Activated CD8-positive, alpha-beta memory T cell treated with anti-CD3 and anti-CD28 coated beads, Interleukin-2, amount 50 U/mL, for 48 hours (primary cell): ENCODE results near the gene CMTR1.
A peak's percentile ranks its signal among the peaks of the same experiment; 100 is the strongest.
"Not testable (repeated sequence)": the region's sequence is repeated elsewhere in the genome, so short reads cannot be mapped to it uniquely, and the experiment has no call there.

Experiments used
- DNase-seq: peaks from one replicate; pipeline ENCODE4 v3.0.0-alpha.2; 2020

The CMTR1 gene

DNA sequence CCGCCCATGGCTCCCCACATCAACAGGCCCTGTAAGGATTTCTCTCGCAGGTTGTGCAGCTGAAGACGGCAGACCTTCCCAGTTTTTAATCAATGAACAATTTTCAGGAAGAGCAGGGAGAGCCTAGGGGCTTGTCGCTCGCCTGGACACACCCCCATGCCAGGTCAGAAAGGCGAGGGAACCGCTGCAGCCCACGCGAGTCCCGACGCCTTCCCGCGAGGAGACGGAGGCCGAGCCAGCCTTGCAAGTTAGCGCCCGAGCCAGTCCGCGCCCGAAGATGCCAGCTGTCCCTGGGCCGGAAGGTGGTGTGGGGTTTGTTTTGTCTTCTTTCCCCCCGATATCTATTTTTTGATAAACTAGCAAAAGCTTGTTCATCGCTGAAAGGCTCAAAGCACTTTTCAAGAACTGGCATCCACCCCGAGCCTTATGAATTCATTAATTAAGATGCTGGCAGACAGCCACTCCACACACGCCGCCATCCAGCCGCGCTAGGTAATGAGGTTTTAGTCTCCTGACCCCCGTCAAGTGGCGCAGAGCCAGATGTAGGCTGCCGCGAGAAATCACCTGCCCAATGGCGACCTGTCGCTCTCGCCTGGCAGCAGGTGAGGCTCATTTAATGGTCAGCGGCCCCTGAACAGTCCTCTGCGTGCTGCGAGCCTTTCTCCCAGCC lies 60.1 kb downstream of the CMTR1 start:
- no peak for DNase-seq

DNA sequence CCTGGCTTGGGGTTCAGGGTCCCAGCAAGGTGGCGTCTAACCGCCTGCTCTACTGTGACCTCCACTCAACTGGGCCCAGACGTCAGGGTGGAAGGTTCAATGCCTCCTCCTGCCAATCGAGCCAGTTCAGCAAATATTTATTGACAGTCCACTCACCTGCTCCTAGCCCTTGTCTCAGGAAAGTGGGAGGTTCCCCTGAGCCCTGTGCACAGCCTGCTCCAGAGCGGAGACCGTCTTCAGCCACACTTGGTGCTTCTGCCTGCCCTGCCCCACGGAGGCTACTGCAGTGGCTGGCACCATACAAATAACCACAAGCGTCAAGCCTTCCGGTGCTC lies 60.6 kb downstream of the CMTR1 start:
- DNase-seq, result no peak

DNA sequence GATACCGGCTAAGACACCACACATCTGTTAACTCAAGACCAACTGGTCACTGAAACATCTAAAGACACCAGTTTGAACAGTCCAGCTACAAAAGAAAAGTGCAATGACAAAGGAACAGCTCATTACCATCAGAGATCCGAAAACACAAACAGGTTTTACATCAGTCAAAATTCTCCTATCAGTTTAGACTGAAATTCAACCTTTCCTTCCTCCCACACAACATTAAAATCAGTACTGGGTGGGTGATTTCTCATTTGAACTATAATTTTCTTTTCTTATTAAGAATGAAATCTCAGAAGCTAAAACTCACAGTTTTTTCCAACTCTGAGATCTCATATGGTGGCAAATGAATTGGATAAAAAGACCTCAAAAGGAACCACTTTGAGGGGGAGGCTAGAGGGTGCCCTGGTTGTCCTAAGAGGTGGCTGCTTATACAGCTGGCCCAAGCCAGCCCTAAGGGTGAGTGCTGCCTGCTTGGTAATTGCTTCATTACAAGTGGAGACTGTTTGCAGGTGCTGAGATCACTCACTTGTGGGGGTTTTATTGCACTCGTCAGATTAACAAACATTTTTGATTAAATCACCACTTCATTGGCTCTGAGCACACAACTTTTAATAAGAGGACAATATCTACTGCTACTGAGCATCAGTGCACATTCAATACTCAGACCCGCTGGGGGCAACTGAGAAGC lies 62.4 kb downstream of the CMTR1 start:
- DNase-seq, result no peak

DNA sequence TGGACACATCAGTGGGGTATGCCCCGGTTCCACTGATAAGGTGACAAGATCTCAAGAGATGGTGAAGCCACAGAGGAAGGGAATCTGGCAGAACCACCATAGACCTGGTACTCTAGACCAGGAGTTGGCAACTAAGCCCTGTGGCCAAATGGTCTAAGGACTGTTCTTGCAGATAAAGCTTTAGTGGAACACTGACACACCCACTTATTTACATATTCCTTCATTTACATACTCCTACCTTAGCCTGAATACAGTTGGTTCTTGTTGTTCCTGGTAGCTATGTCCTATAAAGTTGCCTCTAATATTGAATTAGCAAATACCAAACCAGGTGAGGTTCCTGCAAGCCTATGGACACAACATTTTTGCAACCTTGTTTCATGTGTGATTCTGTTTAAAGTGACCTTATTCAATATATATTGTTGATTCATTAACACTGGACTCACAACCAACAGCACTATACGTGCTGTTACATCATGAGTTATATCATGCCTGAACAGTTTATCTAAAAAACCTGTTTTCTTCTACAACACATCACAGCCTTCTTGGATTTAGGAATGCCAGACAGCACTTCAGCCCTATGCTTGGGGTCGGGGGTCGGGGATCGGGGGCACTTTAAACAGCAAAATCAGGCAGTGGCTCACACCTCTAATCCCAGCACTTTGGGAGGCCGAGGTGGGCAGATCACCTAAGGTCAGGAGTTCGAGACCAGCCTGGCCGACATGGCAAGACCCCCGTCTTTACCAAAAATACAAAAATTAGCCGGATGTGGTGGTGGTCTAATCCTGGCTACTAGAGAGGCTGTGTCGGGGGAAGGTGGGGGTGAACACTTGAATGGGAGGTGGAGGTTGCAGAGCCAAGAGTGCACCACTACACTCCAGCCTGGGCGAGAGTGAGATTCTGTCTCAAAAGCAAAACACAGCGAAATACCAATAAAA lies 64.2 kb downstream of the CMTR1 start:
- DNase-seq, result no peak

DNA sequence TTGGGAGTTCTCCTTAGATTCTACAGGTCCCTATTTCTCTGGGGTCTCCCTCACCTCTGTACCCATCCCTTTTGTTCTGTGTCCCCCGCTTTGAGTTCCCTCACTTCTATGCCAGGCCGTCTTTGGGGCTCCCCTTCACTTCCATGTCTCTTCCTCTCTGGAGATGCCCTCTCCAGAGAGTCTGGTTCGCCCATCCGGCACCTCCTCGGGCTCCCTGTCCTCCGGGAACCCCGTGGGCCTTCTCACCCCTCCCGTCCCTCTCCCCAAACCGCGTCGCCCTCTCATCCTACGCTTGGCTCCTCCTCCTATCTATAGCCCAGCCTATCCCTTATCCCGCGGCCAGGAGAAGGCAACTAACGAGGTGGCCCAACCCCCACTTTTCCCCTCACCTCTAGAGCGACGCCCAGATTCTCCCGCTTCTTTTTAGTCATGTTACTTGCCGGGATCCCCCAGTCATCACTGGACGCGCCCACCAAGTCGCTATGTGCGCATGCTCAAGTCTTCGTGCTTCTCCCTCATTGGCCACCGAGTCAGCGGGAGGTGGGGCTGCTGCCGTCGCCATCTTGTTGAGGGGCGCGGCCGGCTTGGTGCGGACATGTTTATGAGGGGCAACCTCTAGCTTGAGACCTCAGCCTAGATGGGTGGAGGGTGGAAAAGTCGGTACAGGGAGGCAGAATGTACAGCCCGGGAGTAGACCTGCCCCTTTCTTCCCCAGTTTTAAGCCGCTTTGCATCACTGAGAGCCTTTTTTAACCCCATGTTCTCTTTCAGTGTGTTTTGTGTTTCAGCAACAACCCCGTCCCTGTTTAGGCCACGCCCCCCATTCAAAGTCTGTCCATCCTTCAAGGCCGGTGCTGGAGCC lies 66.6 kb downstream of the CMTR1 start, which contains the start of gene CCDC167:
CCDC167 (minus strand) TSS at position 461 of the 861 bp plus-strand sequence; CDS start at position 431, 30 bp downstream.
- peak; percentile 97 for DNase-seq

DNA sequence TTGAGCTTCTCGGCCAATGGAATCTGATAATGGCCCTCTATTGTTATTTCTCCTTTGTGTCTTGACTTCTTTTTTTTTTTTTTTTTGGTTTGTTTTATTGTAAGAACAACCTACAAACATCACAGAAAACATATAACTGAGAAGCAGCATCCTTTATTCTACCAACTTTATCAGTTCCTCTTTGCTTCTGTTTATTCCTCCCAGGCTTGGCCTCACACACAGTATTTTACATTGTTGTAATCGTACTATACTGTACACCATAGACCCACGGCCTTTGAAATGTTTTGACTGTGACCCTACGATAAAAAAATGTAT lies 67.2 kb downstream of the CMTR1 start:
- DNase-seq, result no peak

DNA sequence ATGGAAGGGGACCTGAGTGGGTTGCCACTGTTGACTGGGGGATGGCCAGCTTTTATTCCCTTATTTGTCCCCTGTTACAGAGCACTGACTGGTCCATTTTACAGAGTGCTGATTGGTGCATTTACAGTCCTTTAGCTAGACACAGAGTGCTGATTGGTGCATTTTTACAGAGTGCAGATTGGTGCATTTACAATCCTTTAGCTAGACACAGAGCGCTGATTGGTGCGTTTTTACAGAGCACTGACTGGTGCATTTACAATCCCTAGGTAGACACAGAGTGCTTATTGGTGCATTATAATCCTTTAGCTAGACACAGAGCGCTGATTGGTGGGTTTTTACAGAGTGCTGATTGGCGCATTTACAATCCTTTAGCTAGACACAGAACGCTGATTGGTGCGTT lies 67.9 kb downstream of the CMTR1 start:
- DNase-seq, result not testable (repeated sequence)

DNA sequence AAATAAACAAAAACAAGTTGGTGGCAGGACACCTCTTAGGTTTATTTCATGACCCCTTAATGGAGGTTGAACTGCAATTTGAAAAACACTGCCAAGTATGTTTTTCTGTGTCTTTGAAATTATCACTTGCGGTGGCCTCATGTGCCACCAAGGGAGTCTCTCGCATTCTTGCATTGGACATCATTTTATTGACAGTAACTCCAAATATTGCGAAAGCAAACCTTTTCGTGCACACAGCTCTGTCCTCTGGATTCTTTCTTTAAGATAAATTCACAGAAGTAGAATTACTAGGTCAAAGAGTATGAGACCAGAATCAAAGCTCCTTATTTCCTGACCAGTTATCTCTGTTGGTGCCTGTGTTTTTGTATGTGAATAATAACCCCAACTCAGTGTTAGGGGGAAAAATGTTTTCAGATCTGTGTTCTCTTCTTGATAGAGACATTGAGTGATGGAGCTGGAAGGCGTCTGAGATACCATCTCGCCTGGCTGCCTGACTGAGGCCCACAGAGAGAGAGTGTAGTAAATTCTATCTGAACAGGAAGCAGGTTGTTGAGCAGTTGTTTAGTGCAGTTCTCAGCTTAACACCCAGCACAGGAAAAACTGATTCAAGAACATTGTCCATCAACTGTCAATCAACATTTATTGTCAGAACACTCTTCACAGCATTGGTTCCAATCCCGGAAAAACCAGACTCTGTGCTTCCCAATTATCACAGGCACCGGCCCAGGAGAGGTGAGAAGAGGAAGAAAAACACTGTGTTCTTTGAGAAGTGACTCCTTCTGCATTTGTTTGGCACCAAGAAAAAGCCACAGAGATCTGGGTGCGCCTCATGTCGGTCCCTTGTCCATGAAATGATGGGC lies 68.8 kb downstream of the CMTR1 start:
- DNase-seq, result no peak

DNA sequence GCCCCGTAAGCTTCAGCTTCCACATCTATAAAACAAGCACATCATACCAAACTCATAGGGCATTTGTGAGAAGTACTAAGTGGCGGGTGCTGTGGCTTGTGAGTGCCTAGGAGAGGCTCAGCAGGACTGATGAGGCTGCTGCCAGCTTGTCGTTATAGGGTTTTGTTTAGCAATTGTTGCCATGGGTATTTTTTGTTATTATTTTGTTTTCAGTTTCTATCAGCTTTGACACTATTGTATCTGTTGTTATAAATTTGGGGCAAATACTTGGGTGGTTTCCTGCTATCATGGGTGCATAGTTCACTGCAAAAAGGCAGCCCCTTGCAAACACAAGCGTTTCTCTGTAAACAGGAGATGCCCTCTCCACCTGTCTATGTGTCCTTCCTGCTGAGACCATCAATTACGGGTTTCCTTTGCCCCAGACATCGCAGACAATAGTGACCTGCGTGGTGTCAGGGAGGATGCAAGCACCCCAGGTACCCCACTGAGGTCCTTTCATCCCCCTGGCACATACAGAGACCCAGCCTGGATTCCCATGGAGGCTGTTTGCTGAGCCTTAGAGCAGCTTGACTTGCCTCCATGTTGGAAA lies 69.8 kb downstream of the CMTR1 start:
- no peak for DNase-seq

DNA sequence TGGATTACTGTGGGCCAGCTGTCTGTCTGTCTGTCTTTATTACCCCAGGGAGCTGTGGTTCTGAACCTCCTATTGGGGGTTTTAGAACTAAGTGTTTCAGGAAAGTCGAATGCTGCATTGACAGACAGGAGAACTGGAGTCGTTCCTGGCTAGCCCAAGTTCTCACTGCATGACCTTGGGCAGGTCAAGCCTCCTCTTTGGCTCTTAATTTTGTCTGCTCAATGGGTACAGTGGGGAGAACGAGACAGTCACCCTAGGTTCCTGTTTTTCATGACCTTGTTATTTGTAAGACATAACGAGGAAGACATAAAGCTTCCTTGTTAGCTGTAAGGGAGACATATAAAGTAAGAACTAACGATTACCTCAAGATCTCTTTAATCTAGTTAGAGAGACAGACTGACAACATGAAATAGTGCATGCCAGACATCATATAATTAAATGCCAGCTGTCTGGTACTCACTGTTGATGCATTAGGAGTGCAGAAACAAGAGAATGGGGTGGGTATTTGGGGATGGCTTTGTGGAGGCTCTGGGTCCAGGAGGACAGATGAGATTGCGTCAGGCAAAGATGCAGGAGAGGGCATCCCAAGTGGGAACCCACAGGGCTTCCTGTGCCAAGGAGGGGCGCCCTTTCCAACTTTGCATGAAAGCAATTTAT lies 70.4 kb downstream of the CMTR1 start:
- DNase-seq, result no peak

DNA sequence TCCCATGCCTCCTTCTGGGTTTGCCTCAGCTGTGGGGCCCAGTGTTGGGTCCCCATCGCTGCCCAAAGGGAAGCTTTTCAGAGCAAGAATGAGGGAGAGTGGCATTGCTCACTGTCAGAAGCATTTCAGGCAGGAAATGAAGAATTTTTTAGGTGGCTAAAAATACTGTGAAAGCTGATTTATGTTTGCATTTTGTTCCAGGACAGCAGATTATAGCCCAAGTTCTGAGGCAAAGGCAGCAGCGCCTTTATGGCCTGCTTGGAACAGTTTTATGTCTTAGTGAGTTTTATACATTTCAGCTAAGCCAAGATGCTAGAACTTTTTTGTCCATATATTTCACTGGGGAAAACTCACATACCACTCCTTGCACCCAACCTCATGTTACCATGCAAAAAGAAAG lies 71.0 kb downstream of the CMTR1 start:
- no peak for DNase-seq

DNA sequence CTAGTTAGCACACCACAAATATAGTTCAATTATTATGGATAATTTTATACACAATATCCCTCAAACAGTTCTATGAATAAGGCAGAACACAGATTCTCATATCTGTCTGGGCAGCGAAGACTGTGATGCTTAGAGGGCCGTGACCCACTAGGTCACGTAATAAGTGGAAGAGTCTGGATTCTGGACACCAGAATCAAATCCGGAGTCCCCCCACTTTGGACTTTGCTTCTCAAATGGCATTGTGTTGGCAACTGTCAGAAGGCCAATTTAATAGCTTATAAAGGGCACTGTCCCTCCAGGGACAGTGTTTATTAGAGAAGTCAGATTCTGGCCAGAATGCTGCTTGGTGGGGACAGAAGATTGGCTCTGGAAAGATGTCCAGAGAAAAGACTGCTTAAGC lies 73.5 kb downstream of the CMTR1 start:
- DNase-seq, result no peak

DNA sequence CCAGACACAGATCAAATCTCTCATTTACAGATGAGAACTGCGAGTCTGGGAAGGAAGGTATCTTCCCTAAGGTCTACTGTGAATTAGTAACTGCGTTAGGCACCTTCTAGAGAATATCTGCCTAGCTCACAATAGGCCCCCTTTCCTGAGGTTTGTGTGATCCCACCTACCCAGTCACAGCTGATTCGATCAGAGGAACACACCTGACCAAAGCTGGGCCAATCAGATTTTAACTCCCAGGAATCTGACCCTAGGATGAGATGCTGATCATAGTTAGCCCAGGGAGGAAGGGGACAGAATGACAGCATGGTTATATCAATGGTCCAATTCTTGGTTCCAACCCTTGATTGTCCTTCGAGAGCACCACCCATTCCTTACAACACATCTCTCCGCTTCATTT lies 74.1 kb downstream of the CMTR1 start:
- no peak for DNase-seq

DNA sequence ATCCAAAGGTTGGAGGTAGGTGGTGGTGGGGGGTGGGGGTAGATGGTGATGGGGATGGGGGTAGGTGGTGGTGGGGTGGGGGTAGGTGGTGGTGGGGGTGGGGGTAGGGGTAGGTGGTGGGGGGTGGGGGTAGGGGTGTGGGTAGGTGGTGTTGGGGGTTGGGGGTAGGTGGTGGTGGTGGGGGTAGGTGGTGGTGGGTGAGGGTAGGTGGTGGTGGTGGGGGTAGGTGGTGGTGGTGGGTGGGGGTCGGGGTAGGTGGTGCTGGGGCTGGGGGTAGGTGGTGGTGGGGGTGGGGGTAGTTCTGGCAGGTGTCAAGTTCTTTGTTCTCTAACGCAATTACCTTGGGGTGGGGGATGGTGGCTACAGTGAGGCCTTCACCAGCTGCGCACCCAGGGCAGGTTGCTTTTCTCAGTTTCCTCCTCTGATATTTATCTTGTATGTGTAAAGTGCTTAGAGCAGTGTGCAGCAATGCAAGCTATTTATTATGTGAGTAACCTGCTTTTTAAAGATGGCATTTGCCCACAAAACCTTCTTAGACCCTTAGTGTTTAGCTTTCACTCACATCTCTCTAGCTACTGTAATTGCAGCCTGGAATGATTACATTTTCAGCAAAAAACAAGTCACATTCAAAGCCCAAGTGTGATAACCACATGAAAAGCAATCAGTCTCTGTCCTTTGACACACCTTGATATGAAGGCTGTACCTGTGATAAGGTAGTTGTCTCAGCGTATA lies 74.8 kb downstream of the CMTR1 start:
- DNase-seq, result peak; percentile 59

DNA sequence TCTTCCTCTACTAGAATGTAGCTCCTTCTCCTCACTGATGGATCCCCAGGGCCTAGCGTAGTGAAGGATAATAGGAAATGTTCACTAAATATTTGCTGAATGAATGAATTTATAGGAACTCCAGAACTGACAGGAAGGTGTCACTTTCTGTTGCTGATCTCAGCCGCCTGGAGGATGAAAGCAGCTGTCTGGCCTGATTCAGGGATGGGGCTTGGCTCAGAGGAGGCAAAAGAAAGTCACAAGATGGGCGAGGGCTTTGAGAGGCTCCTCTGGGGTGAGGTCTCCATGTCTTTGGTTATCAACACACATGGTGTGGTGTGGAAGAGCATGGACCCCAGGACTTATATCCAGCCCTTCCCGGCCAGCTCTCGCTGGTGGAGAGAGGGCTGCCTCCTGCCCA lies 78.2 kb downstream of the CMTR1 start:
- DNase-seq, result no peak

DNA sequence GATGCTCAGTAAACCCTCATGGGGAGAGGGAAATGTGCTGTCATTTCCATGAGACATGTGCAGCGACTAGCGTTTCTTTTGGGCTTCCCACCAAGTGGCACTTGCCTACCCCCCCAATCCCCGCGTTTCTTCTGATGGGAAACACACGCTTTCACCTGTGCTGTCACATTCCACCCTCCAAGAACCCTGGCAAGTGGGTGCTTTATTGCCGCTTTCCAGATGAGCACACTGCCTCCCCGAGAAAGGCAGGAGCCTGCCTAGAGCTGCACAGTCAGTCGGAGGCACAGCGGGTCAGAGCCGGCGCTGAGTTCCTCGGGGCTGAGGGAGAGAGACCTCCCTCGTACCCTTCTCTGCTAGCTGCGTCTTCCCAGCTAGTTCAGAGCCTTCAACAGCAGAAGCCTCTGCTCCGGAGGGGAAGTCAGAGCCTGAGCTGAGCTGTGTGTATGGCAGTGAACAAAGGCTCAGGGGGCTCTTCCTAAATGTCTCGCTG lies 78.9 kb downstream of the CMTR1 start:
- no peak for DNase-seq

DNA sequence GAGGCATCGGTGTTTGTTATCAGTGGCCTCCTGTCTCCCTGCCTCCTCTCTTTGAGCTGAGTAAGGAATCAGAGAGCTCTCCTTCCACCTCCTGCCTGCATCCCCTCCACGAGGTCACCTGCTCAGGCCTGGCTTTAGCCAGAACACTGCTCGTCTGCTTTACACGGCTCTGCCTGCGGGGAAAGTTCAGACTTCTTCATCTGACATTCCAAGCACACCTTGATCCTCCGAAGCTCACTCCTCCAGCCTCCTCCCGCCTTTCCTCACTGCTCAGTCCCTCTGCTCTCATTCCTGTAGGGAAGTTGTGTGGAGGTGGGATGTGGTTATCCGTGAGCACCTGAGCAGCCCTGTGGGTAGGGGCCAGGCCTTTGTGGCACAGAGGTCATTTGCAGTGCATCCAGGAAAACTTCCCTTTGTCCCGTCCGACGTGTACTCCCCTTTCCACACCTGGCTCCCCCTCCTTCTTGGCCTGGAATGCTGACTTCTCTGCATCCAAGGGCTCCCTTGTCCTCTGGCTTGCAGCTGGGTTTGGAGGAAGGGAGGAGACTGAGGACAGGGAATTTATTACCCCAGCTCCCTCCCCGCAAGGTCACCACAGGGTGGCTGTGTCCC lies 79.5 kb downstream of the CMTR1 start:
- no peak for DNase-seq

DNA sequence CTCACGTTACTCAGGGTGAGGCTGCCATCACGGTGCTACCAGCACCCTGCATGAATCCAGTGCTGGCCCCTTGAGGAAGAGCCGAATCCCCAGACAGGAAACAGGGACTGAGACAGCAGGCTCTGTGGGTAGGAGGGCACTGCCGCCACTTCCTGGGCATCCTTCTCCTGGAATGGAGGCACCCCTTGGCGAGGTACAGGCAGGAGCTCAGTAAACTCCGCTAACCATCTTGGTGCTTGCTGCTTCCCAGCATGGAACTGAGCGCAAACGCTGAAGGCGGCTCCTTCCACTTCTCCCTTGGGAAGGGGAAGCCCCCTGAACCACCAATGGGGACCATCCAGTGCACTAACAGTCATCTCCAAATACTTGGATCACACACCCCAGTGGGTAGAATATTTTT lies 80.1 kb downstream of the CMTR1 start:
- no peak for DNase-seq

DNA sequence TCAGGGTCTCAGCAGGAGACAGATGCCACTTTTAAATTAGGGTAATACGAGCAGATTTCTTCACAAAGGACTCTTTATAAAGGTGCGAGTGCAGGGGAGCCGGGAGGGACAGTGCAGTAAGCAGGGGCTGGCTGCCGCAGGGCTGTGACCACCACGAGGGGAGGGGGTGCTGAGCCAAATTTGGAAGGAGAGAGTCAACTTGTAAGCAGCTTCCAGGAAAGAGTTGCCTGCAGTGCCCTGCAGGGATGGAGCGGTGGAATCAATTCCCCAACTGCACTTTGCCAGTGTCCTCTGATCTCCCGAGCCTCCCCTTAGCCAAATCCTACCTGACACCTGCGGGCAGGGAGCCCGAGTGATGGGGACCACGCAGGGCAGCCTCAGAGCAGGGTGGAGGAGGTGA lies 80.6 kb downstream of the CMTR1 start:
- DNase-seq, result no peak

DNA sequence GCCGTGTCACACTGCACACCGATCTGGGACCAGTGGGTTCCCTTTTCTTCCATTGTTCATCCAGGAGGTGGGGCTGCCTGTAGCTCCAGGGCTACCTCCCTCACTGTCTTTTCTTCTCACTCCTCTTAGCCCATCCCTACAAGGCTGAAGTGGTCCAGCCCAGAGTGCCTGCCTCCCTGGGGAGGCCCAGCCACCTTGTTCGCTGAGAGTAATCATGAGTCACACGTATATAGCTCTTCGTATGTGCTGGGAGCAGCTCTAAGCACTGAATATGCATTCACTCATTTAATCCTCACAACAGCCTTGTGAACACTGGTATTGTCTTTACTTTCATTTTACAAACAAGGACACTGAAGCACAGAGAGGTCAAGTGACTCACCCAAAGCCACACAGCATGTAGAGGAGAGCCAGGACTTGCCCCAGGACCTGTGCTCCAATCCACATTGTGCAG lies 81.3 kb downstream of the CMTR1 start:
- peak; percentile 67 for DNase-seq
